ENCODE data around the gene TMIGD1. TPM values are rescaled to one million over a fixed set of nuclear protein-coding genes. Genes with fewer than 3 reads are reported as not detected.

The TMIGD1 gene
- total RNA-seq, 2 experiments from 2014 or later, result not detected

DNA sequence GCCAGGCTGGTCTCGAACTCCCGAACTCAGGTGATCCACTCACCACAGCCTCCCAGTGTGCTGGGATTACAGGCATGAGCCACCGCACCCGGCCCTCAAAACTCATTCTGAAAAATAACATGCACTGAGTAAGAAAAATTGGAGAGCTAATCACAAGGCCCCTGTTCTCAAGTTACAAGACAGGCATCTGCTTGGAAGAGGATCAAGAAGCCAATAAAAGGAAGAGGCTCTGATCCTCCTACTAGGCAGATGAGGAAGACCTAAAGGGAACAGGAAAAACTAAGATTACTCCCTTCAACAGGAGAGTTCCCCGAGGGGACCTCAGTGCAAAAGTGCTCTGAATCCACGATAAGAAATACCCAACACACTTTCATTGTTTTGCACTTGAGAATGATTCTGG, 60.5 kb downstream of the TMIGD1 start:
- H3K27me3 Mint-ChIP-seq, result no peaks in the 10 kb centered on the region
- no peaks in the 10 kb centered on the region for H3K4me1 Mint-ChIP-seq (ENCODE audit: low read depth)
- H3K9me3 Mint-ChIP-seq, result no peaks in the 10 kb centered on the region
- ATAC-seq, result no peak
- no peak for DNase-seq
- no peak overlapping the region for H3K27ac Mint-ChIP-seq
- TF ChIP-seq, protein P1, sequence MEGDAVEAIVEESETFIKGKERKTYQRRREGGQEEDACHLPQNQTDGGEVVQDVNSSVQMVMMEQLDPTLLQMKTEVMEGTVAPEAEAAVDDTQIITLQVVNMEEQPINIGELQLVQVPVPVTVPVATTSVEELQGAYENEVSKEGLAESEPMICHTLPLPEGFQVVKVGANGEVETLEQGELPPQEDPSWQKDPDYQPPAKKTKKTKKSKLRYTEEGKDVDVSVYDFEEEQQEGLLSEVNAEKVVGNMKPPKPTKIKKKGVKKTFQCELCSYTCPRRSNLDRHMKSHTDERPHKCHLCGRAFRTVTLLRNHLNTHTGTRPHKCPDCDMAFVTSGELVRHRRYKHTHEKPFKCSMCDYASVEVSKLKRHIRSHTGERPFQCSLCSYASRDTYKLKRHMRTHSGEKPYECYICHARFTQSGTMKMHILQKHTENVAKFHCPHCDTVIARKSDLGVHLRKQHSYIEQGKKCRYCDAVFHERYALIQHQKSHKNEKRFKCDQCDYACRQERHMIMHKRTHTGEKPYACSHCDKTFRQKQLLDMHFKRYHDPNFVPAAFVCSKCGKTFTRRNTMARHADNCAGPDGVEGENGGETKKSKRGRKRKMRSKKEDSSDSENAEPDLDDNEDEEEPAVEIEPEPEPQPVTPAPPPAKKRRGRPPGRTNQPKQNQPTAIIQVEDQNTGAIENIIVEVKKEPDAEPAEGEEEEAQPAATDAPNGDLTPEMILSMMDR (IDR thresholded peaks at IDR 0.05), result no peak
- POLR2A ChIA-PET, result no interaction called here
- CTCF ChIA-PET, result interaction anchor here (1.4 to 1.5 kb wide), 2 partner anchors 13 to 63 kb away, joined by 3 to 7 read pairs; no protein-coding TSS in a partner anchor
- H3K36me3 Mint-ChIP-seq (ENCODE audit: low read depth), result peaks cover 58% of the 10 kb centered on the region
- intact Hi-C loops (cut with micrococcal nuclease), result no loop called here
- no peak overlapping the region for H3K4me3 Mint-ChIP-seq

DNA sequence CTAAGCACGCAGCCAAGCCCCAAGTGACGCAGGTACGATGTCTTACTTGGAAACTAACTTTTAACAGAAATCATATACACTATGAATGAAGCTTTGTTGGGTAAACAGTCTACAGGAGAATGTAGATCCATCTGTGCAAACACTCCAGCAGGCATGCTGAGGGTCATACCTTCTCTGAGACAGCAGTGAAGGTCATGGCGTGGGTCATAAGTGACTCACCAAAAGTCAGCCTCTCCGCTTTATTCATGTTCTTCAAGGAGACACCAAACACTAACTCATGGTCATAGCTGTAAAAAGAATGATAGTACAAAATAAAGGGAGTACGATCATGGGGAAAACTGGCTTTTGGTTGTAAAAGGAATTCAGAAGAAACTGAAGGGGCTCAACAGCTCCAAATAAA, 62.8 kb downstream of the TMIGD1 start:
- intact Hi-C loops (cut with micrococcal nuclease), result no loop called here
- ATAC-seq (no peak), DNase-seq (no peak)
- Mint-ChIP-seq H3K36me3 (ENCODE audit: low read depth) (peaks cover 57% of the 10 kb centered on the region), H3K4me1 (ENCODE audit: low read depth) (no peaks in the 10 kb centered on the region), H3K27me3 (no peaks in the 10 kb centered on the region), H3K9me3 (no peaks in the 10 kb centered on the region), H3K4me3 (no peak overlapping the region), H3K27ac (no peak overlapping the region)
- TF ChIP-seq, protein P1 (IDR thresholded peaks at IDR 0.05), result no peak
- ChIA-PET CTCF (interaction anchor here (1.1 to 1.7 kb wide), 5 partner anchors 24 to 340 kb away, joined by 3 to 6 read pairs (median 3); no protein-coding TSS in a partner anchor), POLR2A (no interaction called here)

DNA sequence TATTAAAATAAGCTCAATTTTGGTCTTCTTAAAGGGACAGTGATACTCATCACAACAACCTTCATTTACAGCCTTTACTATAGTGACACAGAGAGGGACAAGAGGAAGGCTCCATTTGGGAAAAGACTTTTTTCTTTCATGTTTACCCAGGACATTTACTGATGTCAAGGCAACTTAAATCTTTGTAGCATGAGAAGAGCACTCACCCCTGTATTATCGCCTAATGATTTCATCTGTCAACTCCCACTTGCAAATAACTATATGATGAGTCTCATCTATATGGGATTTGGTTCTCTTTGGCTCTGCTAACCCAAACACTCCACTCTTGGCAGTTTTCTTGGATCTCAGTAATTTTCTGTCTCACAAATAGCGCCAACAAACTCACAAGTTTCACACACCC, 66.2 kb downstream of the TMIGD1 start:
- no peaks in the 10 kb centered on the region for H3K9me3 Mint-ChIP-seq
- H3K4me3 Mint-ChIP-seq, result no peak overlapping the region
- no peak for DNase-seq
- ChIA-PET POLR2A (no interaction called here), CTCF (interaction anchor here (3.2 kb wide), 1 partner anchor 69 kb away, joined by 10 read pairs; no protein-coding TSS in a partner anchor)
- no peaks in the 10 kb centered on the region for H3K27me3 Mint-ChIP-seq
- no peak for ATAC-seq
- H3K36me3 Mint-ChIP-seq (ENCODE audit: low read depth), result peaks cover 54% of the 10 kb centered on the region
- H3K27ac Mint-ChIP-seq, result no peak overlapping the region
- TF ChIP-seq, protein P1 (IDR thresholded peaks at IDR 0.05), result no peak
- no peaks in the 10 kb centered on the region for H3K4me1 Mint-ChIP-seq (ENCODE audit: low read depth)
- intact Hi-C loops (cut with micrococcal nuclease), result no loop called here

Other genes with a start within 250 kb of the TMIGD1 start
- 10 to 100 TPM; 24.3 to 28.4 TPM for gene NSRP1, start 217.2 kb downstream of the TMIGD1 start, total RNA-seq
- not detected for gene SLC6A4, start 98.4 kb downstream of the TMIGD1 start, total RNA-seq
- 10 to 100 TPM; 75.9 to 78.6 TPM for gene BLMH, start 42.1 kb downstream of the TMIGD1 start, total RNA-seq
- gene CPD, start 44.9 kb upstream of the TMIGD1 start, total RNA-seq, result 10 to 100 TPM; 25.9 to 26.8 TPM
- gene GOSR1, start 143.4 kb upstream of the TMIGD1 start, total RNA-seq, result 10 to 100 TPM; 37.1 to 38.8 TPM

Data from activated CD8-positive, alpha-beta T cell treated with anti-CD3 and anti-CD28 coated beads for 36 hours (primary cell).